ENCODE measurements around the gene SLC44A5.
A peak's percentile ranks its signal among the peaks of the same experiment; 100 is the strongest.

The SLC44A5 gene

GRCh38 chr1:75643460-75643859 lies 32.5 kb upstream of the SLC44A5 start:
- WGBS, 2 donors (ENCODE audit: extremely low coverage in 2 of 2, insufficient read length in 2 of 2, insufficient replicate concordance in 1 of 2) = no CpG with 5 or more reads among the region's 1 CpG
- H3K4me3 ChIP-seq (ENCODE audit: low read length in 2 of 2) = no peak overlapping the region
- H2AFZ ChIP-seq (ENCODE audit: low read length) = no peak overlapping the region

GRCh38 chr1:75641325-75641724 lies 30.4 kb upstream of the SLC44A5 start:
- no peak overlapping the region for H2BK120ac ChIP-seq (ENCODE audit: low read depth, low read length)
- H4K91ac ChIP-seq (ENCODE audit: low read depth, low read length, poor library complexity) = no peak overlapping the region
- no peak overlapping the region for H3K18ac ChIP-seq (ENCODE audit: low read length)
- H3K4me3 ChIP-seq (ENCODE audit: low read length in 2 of 2) = no peak overlapping the region
- no peak overlapping the region for H2BK12ac ChIP-seq (ENCODE audit: low read length)
- no peak overlapping the region for H2AFZ ChIP-seq (ENCODE audit: low read length)
- no peaks in the 10 kb centered on the region for H3K36me3 ChIP-seq (replicated peaks in 1 of 2; ENCODE audit: control insufficient read depth in 2 of 2, insufficient read depth in 2 of 2, low read length in 2 of 2)
- no peak overlapping the region for H3K4ac ChIP-seq (ENCODE audit: low read length)
- H3K27ac ChIP-seq (replicated peaks; ENCODE audit: low read length) = no peak overlapping the region
- H3K4me1 ChIP-seq (ENCODE audit: control insufficient read depth in 2 of 2, insufficient read depth in 1 of 2, low read depth in 1 of 2, low read length in 2 of 2) = no peaks in the 10 kb centered on the region
- no CpG with 5 or more reads among the region's 3 CpGs for WGBS, 2 donors (ENCODE audit: extremely low coverage in 2 of 2, insufficient read length in 2 of 2, insufficient replicate concordance in 1 of 2)
- no peak overlapping the region for H2AK5ac ChIP-seq (ENCODE audit: low read depth, low read length)
- H2BK5ac ChIP-seq (ENCODE audit: low read length) = no peak overlapping the region
- H3K27me3 ChIP-seq (ENCODE audit: control insufficient read depth in 3 of 3, insufficient read depth in 3 of 3, low read depth in 1 of 3, low read length in 3 of 3) = no peaks in the 10 kb centered on the region
- H3K79me1 ChIP-seq (ENCODE audit: low read depth, low read length) = no peaks in the 10 kb centered on the region
- no peak overlapping the region for H3K9ac ChIP-seq (ENCODE audit: low read depth, low read length, poor library complexity)
- no peak overlapping the region for H2BK15ac ChIP-seq (ENCODE audit: low read length)
- no peak overlapping the region for H3K4me2 ChIP-seq (ENCODE audit: insufficient read depth, low read length, poor library complexity, severe bottlenecking)
- H3K14ac ChIP-seq (ENCODE audit: low read length) = no peak overlapping the region
- H3K9me3 ChIP-seq (replicated peaks in 1 of 2; ENCODE audit: control insufficient read depth in 2 of 2, insufficient read depth in 1 of 2, low read depth in 1 of 2, low read length in 2 of 2) = no peaks in the 10 kb centered on the region
- H4K8ac ChIP-seq (ENCODE audit: low read depth, low read length) = no peak overlapping the region
- H3K23ac ChIP-seq (ENCODE audit: low read depth, low read length, poor library complexity) = no peak overlapping the region
- no peak for DNase-seq (ENCODE audit: low spot score)

More at GRCh38 chr1:75643460-75643859, 32.5 kb upstream of the SLC44A5 start:
- Histone ChIP-seq H3K9ac (ENCODE audit: low read depth, low read length, poor library complexity) (no peak overlapping the region), H2BK120ac (ENCODE audit: low read depth, low read length) (no peak overlapping the region), H2BK12ac (ENCODE audit: low read length) (no peak overlapping the region), H2BK15ac (ENCODE audit: low read length) (no peak overlapping the region), H3K36me3 (replicated peaks in 1 of 2; ENCODE audit: control insufficient read depth in 2 of 2, insufficient read depth in 2 of 2, low read length in 2 of 2) (no peaks in the 10 kb centered on the region), H2AK5ac (ENCODE audit: low read depth, low read length) (no peak overlapping the region), H4K8ac (ENCODE audit: low read depth, low read length) (no peak overlapping the region), H3K27me3 (ENCODE audit: control insufficient read depth in 3 of 3, insufficient read depth in 3 of 3, low read depth in 1 of 3, low read length in 3 of 3) (no peaks in the 10 kb centered on the region), H3K27ac (replicated peaks; ENCODE audit: low read length) (no peak overlapping the region), H3K23ac (ENCODE audit: low read depth, low read length, poor library complexity) (no peak overlapping the region), H2BK5ac (ENCODE audit: low read length) (no peak overlapping the region), H3K4me1 (ENCODE audit: control insufficient read depth in 2 of 2, insufficient read depth in 1 of 2, low read depth in 1 of 2, low read length in 2 of 2) (no peaks in the 10 kb centered on the region), H3K4me2 (ENCODE audit: insufficient read depth, low read length, poor library complexity, severe bottlenecking) (no peak overlapping the region), H3K14ac (ENCODE audit: low read length) (no peak overlapping the region), H3K79me1 (ENCODE audit: low read depth, low read length) (no peaks in the 10 kb centered on the region), H3K4ac (ENCODE audit: low read length) (no peak overlapping the region), H3K18ac (ENCODE audit: low read length) (no peak overlapping the region), H4K91ac (ENCODE audit: low read depth, low read length, poor library complexity) (no peak overlapping the region), H3K9me3 (replicated peaks in 1 of 2; ENCODE audit: control insufficient read depth in 2 of 2, insufficient read depth in 1 of 2, low read depth in 1 of 2, low read length in 2 of 2) (no peaks in the 10 kb centered on the region)
- no peak for DNase-seq (ENCODE audit: low spot score)

DNA sequence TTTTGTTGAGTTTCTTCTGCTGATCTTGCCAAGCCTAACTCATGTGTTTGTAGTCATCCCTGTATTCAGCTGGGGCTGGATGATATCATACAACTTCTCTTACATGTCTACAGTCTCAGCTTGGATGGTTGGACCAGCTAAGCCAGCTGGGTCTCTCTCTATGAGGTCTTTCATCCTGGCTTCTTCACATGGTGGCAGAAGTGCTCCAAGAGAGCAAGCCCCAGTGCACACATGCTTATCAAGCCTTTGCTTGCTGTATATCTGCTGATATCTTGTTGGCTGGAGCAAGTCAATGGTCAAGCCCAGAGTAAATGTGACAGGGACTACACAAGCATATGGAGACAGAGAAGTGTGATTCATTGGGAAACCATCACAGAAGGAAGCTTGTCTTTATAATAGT lies 29.2 kb upstream of the SLC44A5 start:
- no peak for DNase-seq (ENCODE audit: low spot score)
- Histone ChIP-seq H4K8ac (ENCODE audit: low read depth, low read length) (no peak overlapping the region), H3K23ac (ENCODE audit: low read depth, low read length, poor library complexity) (no peak overlapping the region), H2BK120ac (ENCODE audit: low read depth, low read length) (no peak overlapping the region), H3K79me1 (ENCODE audit: low read depth, low read length) (no peaks in the 10 kb centered on the region), H2BK5ac (ENCODE audit: low read length) (no peak overlapping the region), H2AK5ac (ENCODE audit: low read depth, low read length) (no peak overlapping the region), H3K4ac (ENCODE audit: low read length) (no peak overlapping the region), H2BK12ac (ENCODE audit: low read length) (no peak overlapping the region), H3K9me3 (replicated peaks in 1 of 2; ENCODE audit: control insufficient read depth in 2 of 2, insufficient read depth in 1 of 2, low read depth in 1 of 2, low read length in 2 of 2) (no peaks in the 10 kb centered on the region), H3K9ac (ENCODE audit: low read depth, low read length, poor library complexity) (no peak overlapping the region), H3K18ac (ENCODE audit: low read length) (no peak overlapping the region), H3K36me3 (replicated peaks in 1 of 2; ENCODE audit: control insufficient read depth in 2 of 2, insufficient read depth in 2 of 2, low read length in 2 of 2) (no peaks in the 10 kb centered on the region), H3K27ac (replicated peaks; ENCODE audit: low read length) (no peak overlapping the region), H2BK15ac (ENCODE audit: low read length) (no peak overlapping the region), H3K4me3 (ENCODE audit: low read length in 2 of 2) (no peak overlapping the region), H3K4me1 (ENCODE audit: control insufficient read depth in 2 of 2, insufficient read depth in 1 of 2, low read depth in 1 of 2, low read length in 2 of 2) (no peaks in the 10 kb centered on the region), H3K27me3 (ENCODE audit: control insufficient read depth in 3 of 3, insufficient read depth in 3 of 3, low read depth in 1 of 3, low read length in 3 of 3) (no peaks in the 10 kb centered on the region), H2AFZ (ENCODE audit: low read length) (no peak overlapping the region), H3K14ac (ENCODE audit: low read length) (no peak overlapping the region), H4K91ac (ENCODE audit: low read depth, low read length, poor library complexity) (no peak overlapping the region), H3K4me2 (ENCODE audit: insufficient read depth, low read length, poor library complexity, severe bottlenecking) (no peak overlapping the region)

- no peak overlapping the region for H3K18ac ChIP-seq (ENCODE audit: low read length)
- H3K4me1 ChIP-seq (ENCODE audit: control insufficient read depth in 2 of 2, insufficient read depth in 1 of 2, low read depth in 1 of 2, low read length in 2 of 2) = peaks cover 5 to 12% of the 10 kb centered on the region in 2 donors
- no peak overlapping the region for H4K91ac ChIP-seq (ENCODE audit: low read depth, low read length, poor library complexity)
- H2BK15ac ChIP-seq (ENCODE audit: low read length) = no peak overlapping the region
- H3K4me3 ChIP-seq (ENCODE audit: low read length in 2 of 2) = no peak overlapping the region
- no peaks in the 10 kb centered on the region for H3K36me3 ChIP-seq (replicated peaks in 1 of 2; ENCODE audit: control insufficient read depth in 2 of 2, insufficient read depth in 2 of 2, low read length in 2 of 2)
- peaks cover 0 to 17% (median 0%) of the 10 kb centered on the region in 3 experiments for H3K27me3 ChIP-seq (ENCODE audit: control insufficient read depth in 3 of 3, insufficient read depth in 3 of 3, low read depth in 1 of 3, low read length in 3 of 3)
- H3K9ac ChIP-seq (ENCODE audit: low read depth, low read length, poor library complexity) = no peak overlapping the region
- H3K9me3 ChIP-seq (replicated peaks in 1 of 2; ENCODE audit: control insufficient read depth in 2 of 2, insufficient read depth in 1 of 2, low read depth in 1 of 2, low read length in 2 of 2) = no peaks in the 10 kb centered on the region
- no peak overlapping the region for H2AFZ ChIP-seq (ENCODE audit: low read length)
- DNase-seq (ENCODE audit: low spot score) = peak; percentile 31
- H2BK12ac ChIP-seq (ENCODE audit: low read length) = no peak overlapping the region
- no peak overlapping the region for H3K14ac ChIP-seq (ENCODE audit: low read length)
- H3K79me1 ChIP-seq (ENCODE audit: low read depth, low read length) = no peaks in the 10 kb centered on the region
- no peak overlapping the region for H3K4me2 ChIP-seq (ENCODE audit: insufficient read depth, low read length, poor library complexity, severe bottlenecking)
- no peak overlapping the region for H3K4ac ChIP-seq (ENCODE audit: low read length)
- no peak overlapping the region for H3K23ac ChIP-seq (ENCODE audit: low read depth, low read length, poor library complexity)
- H4K8ac ChIP-seq (ENCODE audit: low read depth, low read length) = no peak overlapping the region
- H2BK120ac ChIP-seq (ENCODE audit: low read depth, low read length) = no peak overlapping the region
- H3K27ac ChIP-seq (replicated peaks; ENCODE audit: low read length) = no peak overlapping the region
- no peak overlapping the region for H2BK5ac ChIP-seq (ENCODE audit: low read length)
- no peak overlapping the region for H2AK5ac ChIP-seq (ENCODE audit: low read depth, low read length)
- WGBS, 2 donors (ENCODE audit: extremely low coverage in 2 of 2, insufficient read length in 2 of 2, insufficient replicate concordance in 1 of 2) = no CpG with 5 or more reads among the region's 2 CpGs
Measured at GRCh38 chr1:75632350-75632949, 21.5 kb upstream of the SLC44A5 start.
